ENCODE measurements around the gene VTI1A.

VTI1A gene

DNA sequence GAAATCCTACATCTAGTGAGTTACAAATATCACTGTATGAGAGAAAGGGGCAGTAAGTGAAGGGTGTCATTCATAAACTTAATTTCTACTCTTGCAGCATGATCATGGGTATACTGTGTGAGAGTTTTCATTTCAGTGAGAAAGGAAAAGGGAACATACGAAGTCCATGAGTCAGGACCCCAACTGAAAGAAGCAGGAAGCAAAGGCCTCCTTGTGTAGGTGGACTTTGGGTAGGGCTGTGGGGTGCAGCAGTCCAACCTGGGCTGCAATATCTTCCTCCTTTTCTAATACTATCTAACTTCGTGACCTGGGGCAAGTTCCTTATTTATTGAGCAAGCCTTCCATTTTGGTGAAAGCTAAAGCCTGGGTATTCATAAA, 254.9 kb downstream of the VTI1A start:
- TF ChIP-seq, protein P1, sequence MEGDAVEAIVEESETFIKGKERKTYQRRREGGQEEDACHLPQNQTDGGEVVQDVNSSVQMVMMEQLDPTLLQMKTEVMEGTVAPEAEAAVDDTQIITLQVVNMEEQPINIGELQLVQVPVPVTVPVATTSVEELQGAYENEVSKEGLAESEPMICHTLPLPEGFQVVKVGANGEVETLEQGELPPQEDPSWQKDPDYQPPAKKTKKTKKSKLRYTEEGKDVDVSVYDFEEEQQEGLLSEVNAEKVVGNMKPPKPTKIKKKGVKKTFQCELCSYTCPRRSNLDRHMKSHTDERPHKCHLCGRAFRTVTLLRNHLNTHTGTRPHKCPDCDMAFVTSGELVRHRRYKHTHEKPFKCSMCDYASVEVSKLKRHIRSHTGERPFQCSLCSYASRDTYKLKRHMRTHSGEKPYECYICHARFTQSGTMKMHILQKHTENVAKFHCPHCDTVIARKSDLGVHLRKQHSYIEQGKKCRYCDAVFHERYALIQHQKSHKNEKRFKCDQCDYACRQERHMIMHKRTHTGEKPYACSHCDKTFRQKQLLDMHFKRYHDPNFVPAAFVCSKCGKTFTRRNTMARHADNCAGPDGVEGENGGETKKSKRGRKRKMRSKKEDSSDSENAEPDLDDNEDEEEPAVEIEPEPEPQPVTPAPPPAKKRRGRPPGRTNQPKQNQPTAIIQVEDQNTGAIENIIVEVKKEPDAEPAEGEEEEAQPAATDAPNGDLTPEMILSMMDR (IDR thresholded peaks at IDR 0.05): no peak

DNA sequence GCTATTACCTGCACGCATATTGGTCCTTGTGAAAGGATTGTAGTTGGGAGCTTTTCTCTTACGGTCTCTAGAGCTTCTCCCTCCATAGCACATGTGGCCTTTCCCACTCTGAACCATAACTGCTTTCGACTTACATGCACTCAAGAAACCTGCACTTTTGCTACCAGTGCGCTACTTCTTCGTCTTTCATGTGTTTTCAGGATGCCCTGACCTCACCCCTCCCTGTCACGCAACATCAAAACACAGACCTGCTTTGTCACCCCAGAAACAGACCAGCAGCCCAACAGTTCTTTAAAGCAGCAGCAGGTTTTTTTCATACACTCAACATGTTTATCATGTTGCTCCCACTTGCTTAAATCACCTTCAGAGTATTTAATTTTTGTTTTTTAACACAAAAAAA, 259.6 kb downstream of the VTI1A start:
- TF ChIP-seq, protein P1 (IDR thresholded peaks at IDR 0.05): no peak

DNA sequence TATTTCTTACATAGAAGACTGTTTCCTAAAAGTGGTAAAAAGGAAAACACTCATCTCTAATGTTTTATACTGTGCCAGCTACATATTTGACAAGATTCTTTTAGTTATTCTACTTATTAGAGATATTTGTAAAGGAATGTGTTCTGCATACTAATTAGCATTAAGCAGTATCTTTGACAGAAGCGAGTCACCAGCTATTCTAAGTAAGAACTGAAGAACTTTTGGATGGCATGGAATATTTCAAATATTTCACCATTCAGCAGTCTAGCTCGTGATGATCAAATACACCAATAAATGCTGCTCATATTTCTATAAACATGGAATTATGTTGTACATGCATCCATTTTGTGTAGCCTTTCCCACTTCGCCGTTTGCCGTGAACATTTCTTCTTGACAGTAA, 261.4 kb downstream of the VTI1A start:
- TF ChIP-seq, protein P1 (IDR thresholded peaks at IDR 0.05): no peak

DNA sequence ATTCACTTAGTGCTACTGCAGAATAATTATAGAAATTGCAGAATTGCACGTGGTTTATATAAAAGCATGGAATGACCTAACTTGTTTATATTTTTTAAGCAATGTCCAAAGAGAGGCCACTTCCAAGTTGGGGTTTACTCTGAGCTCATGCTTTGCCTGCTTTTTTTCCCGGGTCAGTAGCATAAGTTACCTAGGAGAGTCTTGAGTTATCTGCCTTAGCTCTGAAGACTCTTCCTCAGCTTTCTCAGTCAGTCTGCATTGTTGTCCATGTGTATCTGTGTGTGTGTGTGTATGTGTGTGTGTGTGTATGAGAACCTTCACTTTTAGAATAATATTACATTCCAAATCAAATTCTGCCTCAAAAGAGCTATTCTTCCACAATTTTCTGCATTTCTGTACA, 263.5 kb downstream of the VTI1A start:
- TF ChIP-seq, protein P1 (IDR thresholded peaks at IDR 0.05): no peak

DNA sequence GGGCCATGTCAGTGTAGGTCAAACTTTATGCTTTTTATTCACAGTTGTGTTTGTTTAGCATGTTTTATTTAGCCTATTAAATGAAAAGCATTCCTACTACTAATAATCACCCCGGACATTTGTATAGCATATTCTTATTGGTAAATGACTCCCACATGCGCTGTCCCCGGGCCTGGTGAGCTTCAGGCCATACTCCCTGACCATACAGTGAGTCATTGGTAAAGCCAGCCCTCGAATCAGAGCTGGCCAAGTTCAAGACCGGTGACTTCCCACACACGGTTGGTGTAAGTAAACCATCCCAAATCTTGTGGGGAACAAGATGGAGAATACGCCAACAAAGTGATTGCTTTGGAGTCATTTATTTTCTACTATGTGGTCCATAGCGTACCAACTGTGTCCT, 264.4 kb downstream of the VTI1A start:
- TF ChIP-seq, protein P1 (IDR thresholded peaks at IDR 0.05): no peak

DNA sequence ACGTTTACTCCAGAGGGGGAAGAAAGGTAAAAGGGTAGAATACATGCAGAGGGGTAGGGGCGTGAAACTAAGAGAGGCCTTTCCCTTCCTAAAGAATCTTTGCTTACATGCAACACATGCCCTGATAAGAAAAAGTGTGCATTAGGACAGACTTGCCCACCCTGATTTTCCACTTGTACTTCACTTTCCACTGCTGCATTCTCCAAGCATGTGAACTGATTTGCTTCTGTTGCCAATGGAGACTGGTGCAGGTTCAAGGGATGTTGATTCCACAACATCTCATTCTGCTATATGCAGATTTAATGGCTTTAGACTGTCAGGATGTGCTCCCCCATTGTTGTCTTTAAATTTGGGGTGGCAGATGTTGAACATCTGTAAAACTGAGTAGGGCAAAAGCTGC, 265.5 kb downstream of the VTI1A start:
- TF ChIP-seq, protein P1 (IDR thresholded peaks at IDR 0.05): no peak

DNA sequence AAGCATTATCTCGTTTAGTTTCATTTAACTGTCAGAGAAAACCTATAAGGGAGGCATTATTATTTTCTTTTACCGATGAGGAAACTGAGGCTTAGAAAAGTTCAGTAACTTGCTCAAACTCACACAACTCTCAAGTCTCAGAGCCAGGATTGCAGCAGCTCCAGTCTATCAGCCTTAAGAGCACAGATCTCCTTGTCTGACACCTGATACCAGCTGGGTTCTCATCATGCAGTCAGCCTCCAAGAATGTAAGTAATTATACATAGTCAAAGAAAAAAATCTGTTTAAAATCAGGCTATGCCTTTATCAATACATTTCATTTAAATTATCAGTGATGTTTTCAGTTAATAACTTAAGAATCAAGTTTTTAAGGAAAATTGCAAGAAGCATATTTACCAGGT, 266.4 kb downstream of the VTI1A start:
- TF ChIP-seq, protein P1 (IDR thresholded peaks at IDR 0.05): no peak

DNA sequence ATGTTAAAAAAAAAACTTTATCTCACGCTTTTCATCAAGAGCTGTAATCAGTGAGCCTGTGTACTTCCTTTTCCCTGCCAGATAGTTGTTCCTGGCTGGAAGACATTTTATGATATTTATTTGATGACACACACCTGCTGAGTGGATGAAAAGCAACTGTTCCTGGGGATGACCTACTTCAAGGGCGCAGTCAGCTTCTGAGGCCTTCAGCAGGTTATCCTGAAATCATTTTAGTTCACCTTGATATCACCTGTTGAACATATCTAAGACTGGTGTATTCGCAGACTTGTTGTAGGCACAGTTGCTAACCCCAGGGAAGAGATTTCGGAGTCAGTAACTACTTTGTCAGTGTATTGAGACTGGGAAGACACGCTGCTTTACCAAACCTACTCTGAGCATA, 268.6 kb downstream of the VTI1A start:
- TF ChIP-seq, protein P1 (IDR thresholded peaks at IDR 0.05): no peak
